ENCODE results near the gene TPSAB1.
A peak's percentile ranks its signal among the peaks of the same experiment; 100 is the strongest.
"Not testable (repeated sequence)": the region's sequence is repeated elsewhere in the genome, so short reads cannot be mapped to it uniquely, and the experiment has no call there.

The TPSAB1 gene

DNA sequence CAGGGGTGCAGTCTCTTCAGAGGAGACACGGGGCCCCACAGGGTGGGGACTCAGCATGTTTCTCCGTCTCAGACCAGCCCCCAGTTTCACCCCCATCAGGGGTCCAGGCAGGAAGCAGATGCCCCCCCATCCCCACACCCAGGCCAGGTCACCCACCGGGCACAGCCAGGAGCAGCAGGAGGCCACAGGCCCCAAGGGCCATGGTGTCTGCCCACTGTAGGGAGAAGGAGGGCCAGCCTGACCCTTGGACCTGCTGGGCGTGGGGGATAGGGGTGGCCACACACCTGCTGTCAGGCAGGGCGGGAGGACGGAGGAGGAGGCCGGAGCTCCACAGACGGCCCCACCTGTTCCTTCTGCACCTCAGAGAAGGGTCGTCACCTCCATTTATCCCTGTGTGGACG is 15.5 kb upstream of the TPSAB1 start, which contains the start of gene TPSG1:
TSS of gene TPSG1 (minus strand) at position 218 of the 401 bp plus-strand sequence. CDS start at position 202, 16 bp downstream.
- DNase-seq = no peak

DNA sequence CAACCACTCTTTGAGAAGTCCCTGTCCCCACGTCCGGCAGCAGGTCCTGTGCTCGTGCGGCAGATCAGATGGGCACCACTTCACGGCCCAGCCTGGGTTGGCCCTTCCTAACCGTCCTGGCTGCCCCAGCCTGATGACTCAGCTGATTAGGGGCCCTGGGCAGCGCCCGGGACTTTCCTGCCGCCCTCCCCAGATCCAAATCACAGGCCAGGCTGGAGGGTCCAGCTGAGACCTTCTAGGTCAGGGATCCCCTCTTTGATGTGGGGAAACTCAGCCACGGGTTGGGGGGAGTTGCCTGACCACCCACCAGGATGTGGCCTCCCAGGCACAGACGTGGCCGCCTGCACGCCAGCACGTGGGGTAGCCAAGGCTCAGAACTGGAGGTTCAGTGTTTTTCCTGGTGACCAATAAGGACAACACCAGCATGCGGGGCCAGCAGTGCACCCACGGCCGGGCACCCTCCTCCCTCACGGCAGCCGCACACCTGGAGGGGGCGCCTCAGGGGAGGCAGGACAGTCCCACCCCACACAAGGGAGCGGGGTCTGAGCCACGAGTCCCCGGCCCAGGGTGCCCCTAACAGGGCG is 14.7 kb upstream of the TPSAB1 start:
- not testable (repeated sequence) for DNase-seq

DNA sequence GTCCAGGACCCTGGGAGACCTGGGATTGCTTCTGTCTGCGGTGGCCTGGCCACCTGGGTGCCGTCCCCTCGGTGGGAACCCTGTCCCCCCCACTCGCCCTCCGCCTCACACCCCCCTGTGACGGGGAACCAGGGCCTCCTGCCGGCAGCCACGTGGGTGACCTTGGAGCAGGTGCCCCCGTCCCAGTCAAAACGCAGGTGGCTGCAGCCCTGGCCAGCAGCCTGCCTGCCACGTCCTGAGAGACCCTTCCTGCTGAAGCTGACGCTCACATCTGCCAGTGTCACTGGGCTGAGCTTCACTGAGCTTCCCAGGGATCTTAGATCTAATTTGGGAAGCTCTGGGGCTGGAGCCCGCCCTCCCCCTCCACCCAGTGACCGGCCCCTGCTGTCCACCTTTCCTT is 13.8 kb upstream of the TPSAB1 start:
- not testable (repeated sequence) for DNase-seq

DNA sequence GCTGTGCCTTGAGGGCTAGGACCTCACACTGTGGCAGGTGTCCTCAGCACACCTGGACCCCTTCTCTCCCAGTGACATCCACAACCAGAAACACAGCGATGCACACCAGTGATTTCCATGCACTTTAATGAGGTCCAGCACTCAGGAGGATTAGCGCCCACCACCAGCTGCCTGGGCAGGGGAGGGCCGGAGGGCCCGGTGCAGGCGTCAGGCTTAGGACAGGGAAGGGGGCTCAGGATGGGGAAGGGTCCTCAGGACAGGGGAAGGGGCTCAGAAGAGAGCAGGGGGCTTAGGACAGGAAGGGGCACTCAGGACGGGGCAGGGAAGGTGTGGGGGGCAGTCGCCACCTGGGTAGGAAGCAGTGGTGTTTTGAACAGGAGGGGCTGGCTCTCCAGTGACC is 12.3 kb upstream of the TPSAB1 start:
- DNase-seq = not testable (repeated sequence)

DNA sequence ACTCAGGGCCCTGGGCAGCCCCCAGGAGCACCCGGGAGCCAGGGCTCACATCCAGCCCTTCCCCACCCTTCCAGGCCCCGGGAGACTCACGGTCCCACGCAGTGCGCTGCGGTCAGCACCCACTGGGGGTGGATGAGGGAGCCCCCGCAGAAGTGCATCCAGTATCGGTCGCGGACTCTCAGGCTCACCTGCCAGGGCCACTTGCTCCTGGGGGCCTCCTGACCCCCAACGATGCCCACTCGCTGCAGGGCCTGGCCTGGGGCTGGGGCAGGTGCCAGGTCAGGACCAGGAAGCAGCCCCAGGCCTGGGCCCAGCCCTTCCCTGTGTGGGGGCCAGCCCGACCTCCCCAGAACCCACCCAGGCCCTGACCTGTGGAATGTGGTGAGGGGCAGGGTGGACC is 11.0 kb upstream of the TPSAB1 start:
- not testable (repeated sequence) for DNase-seq

DNA sequence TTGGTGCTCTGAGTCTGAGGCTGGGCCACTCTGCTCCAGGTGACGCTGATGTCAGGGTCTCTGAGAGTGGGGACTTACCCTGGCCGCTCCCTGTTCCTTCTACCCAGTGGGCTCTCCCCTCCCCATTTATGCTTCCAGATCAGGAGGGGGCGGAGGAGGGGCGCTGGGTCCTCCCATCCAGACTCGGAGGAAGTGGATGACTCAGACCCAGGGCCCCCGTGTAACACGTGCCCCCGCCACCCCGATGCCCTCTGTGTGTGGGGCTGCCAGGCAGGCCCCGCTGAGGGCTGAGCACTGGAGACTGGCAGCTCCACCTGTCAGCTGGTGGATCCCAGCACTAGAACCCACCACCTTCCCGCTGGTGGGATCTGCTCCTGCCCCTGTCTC is 10.4 kb upstream of the TPSAB1 start, which contains the start of gene TPSB2:
TSS of gene TPSB2 (minus strand) at position 101 of the 387 bp plus-strand sequence. CDS start 233 bp downstream, outside the sequence.
- DNase-seq = not testable (repeated sequence)

DNA sequence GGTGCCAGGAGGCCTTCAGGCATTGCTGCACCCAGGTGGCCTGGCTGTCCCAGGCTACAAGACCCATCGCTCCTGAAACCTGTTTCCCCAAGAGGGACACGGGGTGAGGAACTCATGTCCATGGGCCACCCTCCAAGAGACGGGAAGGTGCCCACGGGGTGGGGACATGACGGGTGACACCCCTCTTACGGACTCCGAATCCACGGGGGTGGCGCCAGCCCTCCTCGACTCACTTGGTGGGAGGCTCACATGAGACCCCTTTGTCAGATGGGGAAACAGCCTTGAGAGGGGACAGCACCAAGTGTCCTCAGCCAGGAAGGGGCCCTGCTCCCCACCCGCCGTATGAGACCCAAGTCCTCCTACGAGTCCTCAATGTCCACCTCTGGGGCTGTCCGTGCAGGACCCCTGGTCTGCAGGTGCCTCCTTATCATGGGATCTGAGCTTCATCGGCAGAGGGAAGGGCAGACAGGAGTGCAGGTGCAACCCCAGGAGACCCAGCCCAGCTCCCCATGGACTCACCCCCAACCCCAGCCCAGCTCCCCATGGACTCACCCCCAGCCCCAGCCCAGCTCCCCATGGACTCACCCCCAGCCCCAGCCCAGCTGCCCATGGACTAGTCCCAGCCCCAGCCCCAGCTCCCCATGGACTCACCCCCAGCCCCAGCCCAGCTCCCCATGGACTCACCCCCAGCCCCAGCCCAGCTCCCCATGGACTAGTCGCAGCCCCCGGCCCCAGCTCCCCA is 9.9 kb upstream of the TPSAB1 start:
- DNase-seq = not testable (repeated sequence)

DNA sequence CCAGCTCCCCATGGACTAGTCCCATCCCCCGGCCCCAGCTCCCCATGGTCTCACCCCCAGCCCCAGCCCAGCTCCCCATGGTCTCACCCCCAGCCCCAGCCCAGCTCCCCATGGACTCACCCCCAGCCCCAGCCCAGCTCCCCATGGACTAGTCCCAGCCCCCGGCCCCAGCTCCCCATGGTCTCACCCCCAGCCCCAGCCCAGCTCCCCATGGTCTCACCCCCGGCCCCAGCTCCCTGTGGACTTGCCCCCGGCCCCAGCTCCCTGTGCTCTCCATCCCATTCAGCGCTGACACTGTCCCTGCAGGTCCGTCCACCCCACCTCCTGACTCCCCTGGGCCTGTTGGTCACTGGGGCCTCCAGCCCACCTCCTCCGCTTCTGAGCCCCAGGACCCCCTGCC is 9.2 kb upstream of the TPSAB1 start:
- DNase-seq = not testable (repeated sequence)

DNA sequence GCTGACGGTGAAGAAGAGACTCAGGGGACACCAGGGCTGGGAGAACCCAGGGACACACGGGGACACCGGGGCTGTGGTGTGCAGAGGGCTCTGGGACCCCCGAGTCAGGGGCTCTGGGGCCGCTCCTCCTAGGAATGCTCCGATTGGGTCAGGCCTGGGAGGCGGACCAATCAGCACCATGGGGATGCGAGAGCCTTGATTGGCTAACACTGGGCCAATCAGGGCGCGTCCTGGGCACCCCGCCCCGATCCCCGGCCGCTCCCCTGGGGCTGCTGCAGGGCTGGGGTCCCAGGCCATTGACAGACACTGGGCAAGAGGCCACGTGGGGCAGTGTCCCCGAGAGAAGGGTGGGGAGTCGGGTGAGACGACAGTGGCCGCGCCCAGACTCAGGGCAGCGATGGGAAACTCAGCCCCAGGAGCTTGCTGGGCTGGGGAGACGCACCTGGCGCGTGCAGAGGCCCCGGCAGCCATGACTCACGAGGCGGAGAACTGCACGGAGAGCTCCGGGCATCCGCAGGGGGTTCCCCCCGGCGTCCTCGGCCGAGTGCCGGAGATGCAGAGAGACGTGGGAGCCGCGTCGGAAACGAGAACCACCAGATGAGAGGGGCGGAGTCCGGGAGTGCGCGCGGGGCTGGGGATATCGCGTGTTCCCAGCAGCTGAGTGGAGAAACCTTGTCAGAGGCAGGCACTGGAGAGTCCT is 8.3 kb upstream of the TPSAB1 start:
- not testable (repeated sequence) for DNase-seq

DNA sequence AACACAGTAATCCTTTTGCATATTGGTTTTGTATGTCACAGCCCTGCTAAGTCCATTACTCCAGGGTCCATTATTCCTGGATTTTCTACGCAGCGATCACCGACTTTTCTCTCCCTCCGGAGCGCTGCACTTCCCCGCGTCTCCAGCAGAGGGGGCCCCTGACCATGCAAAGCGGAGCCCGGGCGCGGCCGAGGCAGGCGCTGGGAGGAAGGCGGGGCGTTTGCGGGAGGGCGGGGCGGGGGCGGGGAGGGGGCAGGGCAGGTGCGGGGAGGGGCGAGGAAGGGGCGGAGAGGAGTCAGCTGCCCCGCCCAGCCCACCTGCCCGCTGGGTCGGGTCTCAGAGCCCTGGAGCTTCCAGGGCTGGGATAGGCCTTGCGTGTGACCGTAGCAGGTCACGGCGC is 3.8 kb upstream of the TPSAB1 start:
- not testable (repeated sequence) for DNase-seq

DNA sequence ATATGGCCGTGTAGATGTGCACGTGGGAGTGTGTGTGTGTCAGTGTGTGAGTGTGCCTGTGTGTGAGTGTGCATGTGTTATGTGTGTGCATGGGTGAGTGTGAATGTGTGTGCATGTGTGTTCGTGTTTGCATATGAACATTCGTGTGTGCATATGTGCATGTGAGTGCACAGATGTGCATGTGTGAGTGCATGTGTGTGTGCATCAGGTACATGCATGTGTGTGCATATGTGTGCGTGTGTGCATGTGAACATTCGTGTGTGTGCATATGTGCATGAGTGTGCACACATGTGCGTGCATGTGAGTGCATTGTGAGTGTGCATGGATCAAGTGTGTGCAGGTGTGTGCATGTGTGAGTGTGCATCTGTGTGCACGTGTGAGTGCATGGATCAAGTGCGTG is 2.5 kb upstream of the TPSAB1 start:
- DNase-seq = no peak

DNA sequence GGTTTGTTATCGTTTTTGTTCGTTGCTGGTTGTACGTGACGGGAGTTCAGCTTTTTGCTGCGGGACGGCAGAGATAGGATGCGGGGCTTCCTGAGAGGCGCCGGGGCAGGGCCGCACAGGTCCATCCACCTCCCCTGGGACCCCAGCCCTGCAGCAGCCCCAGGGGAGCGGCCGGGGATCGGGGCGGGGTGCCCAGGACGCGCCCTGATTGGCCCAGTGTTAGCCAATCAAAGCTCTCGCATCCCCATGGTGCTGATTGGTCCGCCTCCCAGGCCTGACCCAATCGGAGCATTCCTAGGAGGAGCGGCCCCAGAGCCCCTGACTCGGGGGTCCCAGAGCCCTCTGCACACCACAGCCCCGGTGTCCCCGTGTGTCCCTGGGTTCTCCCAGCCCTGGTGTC is 1.6 kb upstream of the TPSAB1 start:
- peak; percentile 1 for DNase-seq

DNA sequence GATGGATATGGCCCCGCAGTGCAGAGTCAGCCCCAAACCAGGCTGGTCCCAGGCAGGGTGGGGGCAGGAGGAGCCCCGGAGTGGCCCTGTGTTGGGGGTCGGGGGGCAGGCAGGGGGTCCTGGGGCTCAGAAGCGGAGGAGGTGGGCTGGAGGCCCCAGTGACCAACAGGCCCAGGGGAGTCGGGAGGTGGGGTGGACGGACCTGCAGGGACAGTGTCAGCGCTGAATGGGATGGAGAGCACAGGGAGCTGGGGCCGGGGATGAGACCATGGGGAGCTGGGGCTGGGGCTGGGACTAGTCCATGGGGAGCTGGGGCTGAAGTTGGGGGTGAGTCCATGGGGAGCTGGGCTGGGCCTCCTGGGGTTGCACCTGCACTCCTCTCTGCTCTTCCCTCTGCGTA is 930 bp upstream of the TPSAB1 start:
- not testable (repeated sequence) for DNase-seq

DNA sequence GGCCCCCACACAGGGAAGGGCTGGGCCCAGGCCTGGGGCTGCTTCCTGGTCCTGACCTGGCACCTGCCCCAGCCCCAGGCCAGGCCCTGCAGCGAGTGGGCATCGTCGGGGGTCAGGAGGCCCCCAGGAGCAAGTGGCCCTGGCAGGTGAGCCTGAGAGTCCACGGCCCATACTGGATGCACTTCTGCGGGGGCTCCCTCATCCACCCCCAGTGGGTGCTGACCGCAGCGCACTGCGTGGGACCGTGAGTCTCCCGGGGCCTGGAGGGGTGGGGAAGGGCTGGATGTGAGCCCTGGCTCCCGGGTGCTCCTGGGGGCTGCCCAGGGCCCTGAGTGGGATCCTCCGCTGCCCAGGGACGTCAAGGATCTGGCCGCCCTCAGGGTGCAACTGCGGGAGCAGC is 576 bp downstream of the TPSAB1 start:
- not testable (repeated sequence) for DNase-seq

DNA sequence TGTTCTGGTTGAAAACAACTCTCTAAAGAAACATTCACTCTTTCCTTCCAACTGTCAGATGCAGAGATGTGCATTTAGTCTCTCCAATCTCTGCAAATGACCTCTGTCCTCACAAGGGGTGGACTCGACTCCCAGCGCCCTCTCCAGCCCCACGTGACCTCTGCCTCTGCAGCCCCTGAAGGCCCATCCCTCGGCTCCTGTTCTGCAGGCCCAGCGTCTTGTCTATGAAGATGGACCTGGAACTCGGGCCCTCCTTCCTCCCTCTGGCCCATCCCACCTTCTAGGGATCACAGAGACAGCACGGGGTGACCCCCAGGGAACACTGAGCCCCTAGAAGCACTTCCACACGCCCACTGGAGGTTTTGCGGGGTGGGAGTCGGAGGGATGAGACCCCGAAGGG is 2.9 kb downstream of the TPSAB1 start:
- DNase-seq = not testable (repeated sequence)

DNA sequence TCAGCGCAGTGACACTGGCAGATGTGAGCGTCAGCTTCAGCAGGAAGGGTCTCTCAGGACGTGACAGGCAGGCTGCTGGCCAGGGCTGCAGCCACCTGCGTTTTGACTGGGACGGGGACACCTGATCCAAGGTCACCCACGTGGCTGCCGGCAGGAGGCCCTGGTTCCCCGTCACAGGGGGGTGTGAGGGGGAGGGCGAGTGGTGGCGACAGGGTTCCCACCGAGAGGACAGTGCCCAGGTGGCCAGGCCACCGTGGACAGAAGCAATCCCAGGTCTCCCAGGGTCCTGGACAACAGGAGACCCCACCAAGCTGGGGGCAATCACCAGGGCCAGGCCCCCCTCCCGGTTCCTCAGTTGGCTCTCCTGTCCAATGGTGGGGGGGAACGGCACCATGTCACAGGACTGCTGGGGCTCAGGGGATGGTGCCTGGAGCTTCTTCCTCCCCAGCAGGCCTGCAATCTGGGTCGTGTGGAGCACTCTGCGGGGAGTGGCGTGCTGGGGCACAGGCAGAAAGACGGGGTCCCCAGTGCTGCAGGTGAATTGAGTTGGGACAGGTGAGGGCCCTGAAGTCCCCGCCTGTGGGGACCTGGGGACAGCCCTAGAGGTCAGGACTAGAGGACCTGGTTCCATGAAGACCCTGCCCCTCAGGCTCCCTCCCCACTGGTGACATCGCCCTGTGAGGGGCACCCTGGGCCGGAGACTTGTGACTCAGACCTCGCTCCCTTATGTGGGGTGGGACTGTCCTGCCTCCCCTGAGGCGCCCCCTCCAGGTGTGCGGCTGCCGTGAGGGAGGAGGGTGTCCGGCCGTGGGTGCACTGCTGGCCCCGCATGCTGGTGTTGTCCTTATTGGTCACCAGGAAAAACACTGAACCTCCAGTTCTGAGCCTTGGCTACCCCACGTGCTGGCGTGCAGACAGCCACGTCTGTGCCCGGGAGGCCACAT is 3.7 kb downstream of the TPSAB1 start:
- DNase-seq = not testable (repeated sequence)

DNA sequence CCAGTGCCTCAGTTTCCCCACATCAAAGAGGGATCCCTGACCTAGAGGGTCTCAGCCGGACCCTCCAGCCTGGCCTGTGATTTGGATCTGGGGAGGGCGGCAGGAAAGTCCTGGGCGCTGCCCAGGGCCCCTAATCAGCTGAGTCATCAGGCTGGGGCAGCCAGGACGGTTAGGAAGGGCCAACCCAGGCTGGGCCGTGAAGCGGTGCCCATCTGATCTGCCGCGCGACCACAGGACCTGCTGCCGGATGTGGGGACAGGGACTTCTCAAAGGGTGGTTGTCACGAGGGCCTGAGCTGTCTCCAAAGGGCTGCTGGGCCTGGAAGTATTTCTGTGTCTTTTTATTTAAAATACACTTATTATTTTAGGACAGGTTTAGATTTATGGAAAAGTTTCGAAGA is 4.4 kb downstream of the TPSAB1 start:
- no peak for DNase-seq

DNA sequence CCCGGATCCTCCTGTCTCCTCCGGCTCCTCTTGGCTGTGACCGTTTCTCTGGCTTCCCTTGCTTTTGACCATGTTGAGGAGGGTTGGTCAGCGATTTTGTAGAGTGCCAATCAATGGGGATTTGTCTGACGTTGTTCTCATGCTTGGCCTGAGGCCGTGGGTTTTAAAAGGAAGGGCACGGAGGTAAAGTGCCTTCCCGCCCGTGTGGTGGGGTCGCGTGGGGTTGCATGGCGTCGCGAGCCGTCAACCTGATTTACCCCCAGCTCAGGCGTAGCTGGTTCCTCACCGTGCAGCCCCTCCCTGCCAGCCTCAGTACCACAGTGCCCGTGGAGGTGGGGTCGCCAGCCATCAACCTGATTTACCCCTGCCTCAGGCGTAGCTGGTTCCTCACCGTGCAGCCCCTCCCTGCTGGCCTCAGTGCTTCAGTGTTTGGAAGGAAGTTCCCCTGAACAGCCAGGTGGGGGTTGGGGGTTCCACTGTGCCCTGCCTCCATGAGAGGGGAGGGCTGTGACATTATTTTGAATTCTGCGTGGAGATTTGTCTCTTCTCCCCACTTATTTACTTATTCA is 5.0 kb downstream of the TPSAB1 start:
- no peak for DNase-seq

DNA sequence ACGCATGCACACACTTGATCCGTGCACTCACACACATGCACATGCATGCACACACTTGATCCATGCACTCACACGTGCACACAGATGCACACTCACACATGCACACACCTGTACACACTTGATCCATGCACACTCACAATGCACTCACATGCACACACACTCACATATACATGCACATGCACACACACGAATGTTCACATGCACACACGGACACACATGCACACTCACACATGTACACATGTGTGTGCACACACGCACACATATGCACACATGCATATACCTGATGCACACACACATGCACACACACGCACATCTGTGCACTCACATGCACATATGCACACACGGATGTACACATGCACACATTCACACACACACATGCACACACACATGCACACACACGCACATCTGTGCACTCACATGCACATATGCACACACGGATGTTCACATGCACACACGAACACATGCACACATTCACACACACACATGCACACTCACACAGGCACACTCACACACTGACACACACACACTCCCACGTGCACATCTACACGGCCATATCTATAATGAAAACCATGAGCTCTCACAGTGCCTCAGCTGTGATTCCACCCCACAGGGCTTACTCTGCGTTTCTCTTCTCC is 7.5 kb downstream of the TPSAB1 start:
- DNase-seq = not testable (repeated sequence)

DNA sequence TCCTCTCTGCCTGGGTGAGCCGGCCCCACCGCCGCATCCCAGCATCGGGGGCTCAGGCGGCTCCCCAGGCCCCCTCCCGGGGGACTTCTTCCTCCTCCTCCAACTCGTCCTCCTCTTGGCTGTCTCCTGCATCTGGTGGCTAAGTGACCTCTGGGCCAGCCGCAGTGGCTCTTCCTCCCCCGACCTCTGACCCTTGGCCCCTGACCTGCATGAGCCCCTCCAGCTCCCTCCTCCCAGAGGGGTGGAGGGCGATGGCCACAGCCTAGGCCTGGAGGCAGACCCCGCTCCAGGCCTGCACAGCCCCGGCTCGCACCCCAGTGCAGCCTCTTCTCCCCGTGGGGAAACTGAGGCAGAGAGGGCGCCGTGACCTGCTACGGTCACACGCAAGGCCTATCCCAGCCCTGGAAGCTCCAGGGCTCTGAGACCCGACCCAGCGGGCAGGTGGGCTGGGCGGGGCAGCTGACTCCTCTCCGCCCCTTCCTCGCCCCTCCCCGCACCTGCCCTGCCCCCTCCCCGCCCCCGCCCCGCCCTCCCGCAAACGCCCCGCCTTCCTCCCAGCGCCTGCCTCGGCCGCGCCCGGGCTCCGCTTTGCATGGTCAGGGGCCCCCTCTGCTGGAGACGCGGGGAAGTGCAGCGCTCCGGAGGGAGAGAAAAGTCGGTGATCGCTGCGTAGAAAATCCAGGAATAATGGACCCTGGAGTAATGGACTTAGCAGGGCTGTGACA is 8.7 kb downstream of the TPSAB1 start:
- not testable (repeated sequence) for DNase-seq
